Endothelial cell (in vitro differentiated cells): ENCODE measurements around the gene DOCK1. TPM values are rescaled to one million over a fixed set of nuclear protein-coding genes. Genes with fewer than 3 reads are reported as not detected.

ENCODE experiments used
- DNase-seq: peaks from one replicate; pipeline ENCODE4 v3.0.0; 2021; ENCODE audit warnings: low spot score
- H3K27ac Mint-ChIP-seq: one replicate; pipeline ENCODE4 v1.8.0; 2021; ENCODE audit warnings: mixed read lengths, inconsistent platforms; ENCODE audit not compliant: unreplicated experiment
- H3K27me3 Mint-ChIP-seq: one replicate; pipeline ENCODE4 v1.8.0; 2021; ENCODE audit warnings: mild to moderate bottlenecking, moderate library complexity, mixed read lengths, inconsistent platforms; ENCODE audit not compliant: unreplicated experiment
- H3K36me3 Mint-ChIP-seq: one replicate; pipeline ENCODE4 v1.8.0; 2021; ENCODE audit warnings: mild to moderate bottlenecking, low read depth, mixed read lengths, inconsistent platforms; ENCODE audit not compliant: unreplicated experiment
- H3K4me1 Mint-ChIP-seq: one replicate; pipeline ENCODE4 v1.8.0; 2021; ENCODE audit warnings: mild to moderate bottlenecking, mixed read lengths, inconsistent platforms; ENCODE audit not compliant: unreplicated experiment
- H3K4me3 Mint-ChIP-seq: one replicate; pipeline ENCODE4 v1.8.0; 2021; ENCODE audit warnings: mild to moderate bottlenecking, mixed read lengths, inconsistent platforms; ENCODE audit not compliant: unreplicated experiment
- H3K9me3 Mint-ChIP-seq: one replicate; pipeline ENCODE4 v1.8.0; 2021; ENCODE audit warnings: mixed read lengths, inconsistent platforms; ENCODE audit not compliant: unreplicated experiment
- total RNA-seq: library from RNA; stranded (reverse); fragmentation: NEBNext Ultra II Directional; extraction: Animal tissue kit (Norgen Biotek cat#: 25700); gene quantifications from one replicate; pipeline ENCODE4 v1.2.1, GENCODE V29; 2021; ENCODE audit not compliant: unreplicated experiment
- TF ChIP-seq, protein P1 (sequence below): fragments of 200-600 bp; sonication (generic); IDR thresholded peaks from one replicate; pipeline ENCODE4 v1.5.0; 2021; ENCODE audit warnings: antibody characterized with exemption; ENCODE audit not compliant: unreplicated experiment

DOCK1 gene
- total RNA-seq, 1 donor from 2014 or later, result 116 TPM

DNA sequence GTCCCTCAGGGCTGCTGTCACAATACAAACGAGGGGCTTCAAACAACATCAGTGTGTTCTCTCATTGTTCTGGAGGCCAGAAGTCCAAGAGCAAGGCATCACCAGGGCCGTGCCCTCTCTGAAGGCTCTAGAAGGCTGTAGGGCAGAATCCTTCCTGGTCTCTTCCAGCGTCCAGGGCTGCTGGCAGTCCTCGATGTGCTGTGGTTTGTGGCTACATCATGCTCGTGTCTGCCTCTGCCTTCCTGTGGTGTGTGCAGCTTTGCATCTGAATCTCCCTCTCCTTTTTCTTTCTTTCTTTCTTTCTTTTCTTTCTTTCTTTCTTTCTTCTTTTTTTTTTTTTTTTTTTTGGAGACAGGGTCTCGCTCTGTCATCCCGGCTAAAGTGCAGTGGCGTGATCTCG, 187.7 kb downstream of the DOCK1 start:
- H3K27me3 Mint-ChIP-seq, result peaks cover 4% of the 10 kb centered on the region
- H3K9me3 Mint-ChIP-seq, result no peaks in the 10 kb centered on the region
- H3K4me1 Mint-ChIP-seq, result peaks cover 5% of the 10 kb centered on the region
- DNase-seq, result no peak
- peaks cover 42% of the 10 kb centered on the region for H3K36me3 Mint-ChIP-seq
- H3K4me3 Mint-ChIP-seq, result no peak overlapping the region
- TF ChIP-seq, protein P1, sequence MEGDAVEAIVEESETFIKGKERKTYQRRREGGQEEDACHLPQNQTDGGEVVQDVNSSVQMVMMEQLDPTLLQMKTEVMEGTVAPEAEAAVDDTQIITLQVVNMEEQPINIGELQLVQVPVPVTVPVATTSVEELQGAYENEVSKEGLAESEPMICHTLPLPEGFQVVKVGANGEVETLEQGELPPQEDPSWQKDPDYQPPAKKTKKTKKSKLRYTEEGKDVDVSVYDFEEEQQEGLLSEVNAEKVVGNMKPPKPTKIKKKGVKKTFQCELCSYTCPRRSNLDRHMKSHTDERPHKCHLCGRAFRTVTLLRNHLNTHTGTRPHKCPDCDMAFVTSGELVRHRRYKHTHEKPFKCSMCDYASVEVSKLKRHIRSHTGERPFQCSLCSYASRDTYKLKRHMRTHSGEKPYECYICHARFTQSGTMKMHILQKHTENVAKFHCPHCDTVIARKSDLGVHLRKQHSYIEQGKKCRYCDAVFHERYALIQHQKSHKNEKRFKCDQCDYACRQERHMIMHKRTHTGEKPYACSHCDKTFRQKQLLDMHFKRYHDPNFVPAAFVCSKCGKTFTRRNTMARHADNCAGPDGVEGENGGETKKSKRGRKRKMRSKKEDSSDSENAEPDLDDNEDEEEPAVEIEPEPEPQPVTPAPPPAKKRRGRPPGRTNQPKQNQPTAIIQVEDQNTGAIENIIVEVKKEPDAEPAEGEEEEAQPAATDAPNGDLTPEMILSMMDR, result no peak
- H3K27ac Mint-ChIP-seq, result no peak overlapping the region

DNA sequence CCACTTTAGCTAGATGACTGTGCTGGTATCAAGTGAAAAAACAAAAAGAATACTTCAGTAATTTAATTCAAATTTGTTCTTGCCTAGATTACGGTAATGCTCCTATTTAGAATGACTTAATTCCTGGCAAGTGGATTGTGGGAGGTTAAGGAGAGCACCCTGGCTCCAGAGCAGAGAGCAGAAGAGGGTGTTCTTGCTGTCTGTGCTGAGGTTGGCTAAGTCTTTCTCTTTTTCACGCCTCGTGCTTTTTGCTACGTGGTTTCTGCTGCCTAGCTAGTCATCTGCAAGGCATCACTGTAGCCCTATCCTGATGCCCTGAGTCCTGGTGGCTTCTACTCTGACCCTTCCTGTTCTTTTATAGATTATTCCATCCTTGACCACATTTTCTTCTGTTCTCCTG, 189.8 kb downstream of the DOCK1 start:
- H3K4me1 Mint-ChIP-seq, result peaks cover 5% of the 10 kb centered on the region
- H3K36me3 Mint-ChIP-seq, result peaks cover 41% of the 10 kb centered on the region
- TF ChIP-seq, protein P1, result no peak
- H3K4me3 Mint-ChIP-seq, result no peak overlapping the region
- DNase-seq, result no peak
- no peaks in the 10 kb centered on the region for H3K9me3 Mint-ChIP-seq
- H3K27me3 Mint-ChIP-seq, result peaks cover 12% of the 10 kb centered on the region
- no peak overlapping the region for H3K27ac Mint-ChIP-seq

DNA sequence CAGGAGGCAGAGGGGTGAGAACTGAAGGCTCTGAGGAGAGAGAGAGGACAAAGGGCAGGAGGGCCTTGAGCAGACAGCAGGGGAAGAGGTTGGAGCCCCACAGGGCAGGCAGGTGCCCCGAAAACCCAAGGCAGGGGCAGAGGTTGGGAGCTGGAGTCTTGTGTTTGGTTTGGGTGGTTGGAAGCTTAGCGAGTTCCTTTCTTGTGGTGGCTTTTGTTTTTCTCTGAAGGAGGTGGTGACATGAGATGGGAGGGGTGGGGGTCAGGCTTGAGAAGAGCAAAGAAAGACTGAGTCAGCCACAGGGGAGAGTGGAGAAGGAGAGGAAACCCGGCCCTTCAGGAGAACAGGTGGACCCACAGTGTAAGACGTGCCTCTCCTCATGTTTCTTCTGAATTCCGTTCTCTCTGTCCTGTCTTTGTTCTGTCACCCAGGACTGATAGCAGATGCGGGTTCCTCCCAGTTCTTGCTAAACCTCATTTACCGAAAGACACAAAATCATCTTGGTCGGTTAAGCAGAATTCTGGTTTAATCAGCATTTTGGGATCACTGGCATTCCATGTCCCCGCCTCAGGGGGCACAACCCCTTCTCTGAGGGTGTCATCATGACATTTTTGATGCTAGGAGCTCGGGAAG, 195.9 kb downstream of the DOCK1 start:
- Mint-ChIP-seq H3K27me3 (peaks cover 10% of the 10 kb centered on the region), H3K4me1 (peaks cover 5% of the 10 kb centered on the region), H3K9me3 (no peaks in the 10 kb centered on the region), H3K36me3 (peaks cover 43% of the 10 kb centered on the region), H3K27ac (no peak overlapping the region), H3K4me3 (no peak overlapping the region)
- DNase-seq, result no peak
- TF ChIP-seq, protein P1, result no peak

DNA sequence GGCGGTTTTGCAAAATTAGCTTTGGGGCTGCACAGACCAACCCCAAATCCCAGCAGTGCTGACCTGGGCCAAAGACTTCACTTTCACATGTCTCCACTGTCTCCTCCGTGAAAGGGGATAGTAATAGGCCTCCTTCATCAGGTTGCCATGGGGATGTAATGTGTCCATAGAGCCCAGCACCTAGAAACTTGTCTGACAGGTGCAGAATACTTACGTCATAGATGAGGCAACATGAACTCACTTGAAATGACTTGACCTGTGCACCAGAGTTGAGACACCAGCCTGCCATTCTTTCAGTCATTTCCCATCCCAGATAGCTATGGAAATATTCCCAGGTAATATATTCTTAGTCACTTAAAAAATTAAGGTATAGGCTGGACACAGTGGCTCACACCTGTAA, 196.9 kb downstream of the DOCK1 start:
- H3K36me3 Mint-ChIP-seq, result peaks cover 47% of the 10 kb centered on the region
- H3K4me1 Mint-ChIP-seq, result peaks cover 5% of the 10 kb centered on the region
- H3K27ac Mint-ChIP-seq, result no peak overlapping the region
- H3K9me3 Mint-ChIP-seq, result no peaks in the 10 kb centered on the region
- TF ChIP-seq, protein P1, result no peak
- peaks cover 10% of the 10 kb centered on the region for H3K27me3 Mint-ChIP-seq
- no peak overlapping the region for H3K4me3 Mint-ChIP-seq
- DNase-seq, result no peak

DNA sequence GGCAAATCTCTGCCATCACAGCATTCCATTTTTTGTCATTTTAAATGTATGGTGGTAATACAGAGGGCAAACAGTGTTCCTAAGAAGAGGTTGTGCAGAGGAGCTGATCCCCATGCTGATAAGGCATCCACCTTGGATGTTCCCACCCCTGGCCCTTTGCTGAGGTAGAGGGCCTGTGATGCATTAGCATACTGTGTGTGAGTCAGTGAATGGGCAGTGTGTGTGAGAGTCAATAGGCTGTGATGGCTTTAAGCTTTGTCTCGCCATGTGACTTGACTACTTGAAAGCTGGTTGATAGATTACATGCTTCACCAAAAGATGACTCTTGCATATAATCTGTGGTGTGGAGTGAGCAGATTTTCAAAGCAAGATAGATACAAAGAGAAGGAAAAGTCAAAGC, 209.9 kb downstream of the DOCK1 start:
- TF ChIP-seq, protein P1, result no peak
- Mint-ChIP-seq H3K36me3 (peaks cover 20% of the 10 kb centered on the region), H3K4me3 (no peak overlapping the region), H3K27ac (no peak overlapping the region), H3K27me3 (no peaks in the 10 kb centered on the region), H3K9me3 (no peaks in the 10 kb centered on the region), H3K4me1 (peaks cover 17% of the 10 kb centered on the region)
- DNase-seq, result no peak
